Measurements from ENCODE around the gene LRRC8B.

DNA sequence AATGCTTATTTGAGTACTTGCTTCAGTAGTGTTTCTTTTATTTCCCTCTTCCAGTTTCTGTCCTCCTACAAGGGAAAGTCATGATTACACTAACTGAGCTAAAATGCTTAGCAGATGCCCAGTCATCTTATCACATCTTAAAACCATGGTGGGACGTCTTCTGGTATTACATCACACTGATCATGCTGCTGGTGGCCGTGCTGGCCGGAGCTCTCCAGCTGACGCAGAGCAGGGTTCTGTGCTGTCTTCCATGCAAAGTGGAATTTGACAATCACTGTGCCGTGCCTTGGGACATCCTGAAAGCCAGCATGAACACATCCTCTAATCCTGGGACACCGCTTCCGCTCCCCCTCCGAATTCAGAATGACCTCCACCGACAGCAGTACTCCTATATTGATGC, 57.9 kb downstream of the LRRC8B start:
- TF ChIP-seq, protein P1, sequence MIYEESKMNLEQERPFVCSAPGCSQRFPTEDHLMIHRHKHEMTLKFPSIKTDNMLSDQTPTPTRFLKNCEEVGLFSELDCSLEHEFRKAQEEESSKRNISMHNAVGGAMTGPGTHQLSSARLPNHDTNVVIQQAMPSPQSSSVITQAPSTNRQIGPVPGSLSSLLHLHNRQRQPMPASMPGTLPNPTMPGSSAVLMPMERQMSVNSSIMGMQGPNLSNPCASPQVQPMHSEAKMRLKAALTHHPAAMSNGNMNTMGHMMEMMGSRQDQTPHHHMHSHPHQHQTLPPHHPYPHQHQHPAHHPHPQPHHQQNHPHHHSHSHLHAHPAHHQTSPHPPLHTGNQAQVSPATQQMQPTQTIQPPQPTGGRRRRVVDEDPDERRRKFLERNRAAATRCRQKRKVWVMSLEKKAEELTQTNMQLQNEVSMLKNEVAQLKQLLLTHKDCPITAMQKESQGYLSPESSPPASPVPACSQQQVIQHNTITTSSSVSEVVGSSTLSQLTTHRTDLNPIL (CRISPR knock-in tag; IDR thresholded peaks at IDR 0.05; ENCODE audit: low read depth) = no peak
- TF ChIP-seq ARNTL (CRISPR knock-in tag; IDR thresholded peaks at IDR 0.05; ENCODE audit: borderline replicate concordance, low read depth) (no peak), SNAI2 (CRISPR knock-in tag; IDR thresholded peaks at IDR 0.05) (no peak), ISL1 (CRISPR knock-in tag; IDR thresholded peaks at IDR 0.05) (no peak), GLIS3 (CRISPR knock-in tag; IDR thresholded peaks at IDR 0.05) (no peak), ZFP30 (CRISPR knock-in tag; IDR thresholded peaks at IDR 0.05) (no peak), ZNF70 (CRISPR knock-in tag; IDR thresholded peaks at IDR 0.05) (no peak), PPARA (CRISPR knock-in tag; IDR thresholded peaks at IDR 0.05; ENCODE audit: borderline replicate concordance) (no peak), ZC3H10 (CRISPR knock-in tag; IDR thresholded peaks at IDR 0.05) (no peak), ESRRG (CRISPR knock-in tag; IDR thresholded peaks at IDR 0.05) (no peak), RARB (CRISPR knock-in tag; IDR thresholded peaks at IDR 0.05) (no peak)
- TF ChIP-seq, protein P2, sequence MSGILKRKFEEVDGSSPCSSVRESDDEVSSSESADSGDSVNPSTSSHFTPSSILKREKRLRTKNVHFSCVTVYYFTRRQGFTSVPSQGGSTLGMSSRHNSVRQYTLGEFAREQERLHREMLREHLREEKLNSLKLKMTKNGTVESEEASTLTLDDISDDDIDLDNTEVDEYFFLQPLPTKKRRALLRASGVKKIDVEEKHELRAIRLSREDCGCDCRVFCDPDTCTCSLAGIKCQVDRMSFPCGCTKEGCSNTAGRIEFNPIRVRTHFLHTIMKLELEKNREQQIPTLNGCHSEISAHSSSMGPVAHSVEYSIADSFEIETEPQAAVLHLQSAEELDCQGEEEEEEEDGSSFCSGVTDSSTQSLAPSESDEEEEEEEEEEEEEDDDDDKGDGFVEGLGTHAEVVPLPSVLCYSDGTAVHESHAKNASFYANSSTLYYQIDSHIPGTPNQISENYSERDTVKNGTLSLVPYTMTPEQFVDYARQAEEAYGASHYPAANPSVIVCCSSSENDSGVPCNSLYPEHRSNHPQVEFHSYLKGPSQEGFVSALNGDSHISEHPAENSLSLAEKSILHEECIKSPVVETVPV (CRISPR knock-in tag; IDR thresholded peaks at IDR 0.05) = no peak
- TF ChIP-seq, protein P3, sequence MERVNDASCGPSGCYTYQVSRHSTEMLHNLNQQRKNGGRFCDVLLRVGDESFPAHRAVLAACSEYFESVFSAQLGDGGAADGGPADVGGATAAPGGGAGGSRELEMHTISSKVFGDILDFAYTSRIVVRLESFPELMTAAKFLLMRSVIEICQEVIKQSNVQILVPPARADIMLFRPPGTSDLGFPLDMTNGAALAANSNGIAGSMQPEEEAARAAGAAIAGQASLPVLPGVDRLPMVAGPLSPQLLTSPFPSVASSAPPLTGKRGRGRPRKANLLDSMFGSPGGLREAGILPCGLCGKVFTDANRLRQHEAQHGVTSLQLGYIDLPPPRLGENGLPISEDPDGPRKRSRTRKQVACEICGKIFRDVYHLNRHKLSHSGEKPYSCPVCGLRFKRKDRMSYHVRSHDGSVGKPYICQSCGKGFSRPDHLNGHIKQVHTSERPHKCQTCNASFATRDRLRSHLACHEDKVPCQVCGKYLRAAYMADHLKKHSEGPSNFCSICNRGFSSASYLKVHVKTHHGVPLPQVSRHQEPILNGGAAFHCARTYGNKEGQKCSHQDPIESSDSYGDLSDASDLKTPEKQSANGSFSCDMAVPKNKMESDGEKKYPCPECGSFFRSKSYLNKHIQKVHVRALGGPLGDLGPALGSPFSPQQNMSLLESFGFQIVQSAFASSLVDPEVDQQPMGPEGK (CRISPR knock-in tag; IDR thresholded peaks at IDR 0.05; ENCODE audit: borderline replicate concordance) = no peak
- TF ChIP-seq, protein P4, sequence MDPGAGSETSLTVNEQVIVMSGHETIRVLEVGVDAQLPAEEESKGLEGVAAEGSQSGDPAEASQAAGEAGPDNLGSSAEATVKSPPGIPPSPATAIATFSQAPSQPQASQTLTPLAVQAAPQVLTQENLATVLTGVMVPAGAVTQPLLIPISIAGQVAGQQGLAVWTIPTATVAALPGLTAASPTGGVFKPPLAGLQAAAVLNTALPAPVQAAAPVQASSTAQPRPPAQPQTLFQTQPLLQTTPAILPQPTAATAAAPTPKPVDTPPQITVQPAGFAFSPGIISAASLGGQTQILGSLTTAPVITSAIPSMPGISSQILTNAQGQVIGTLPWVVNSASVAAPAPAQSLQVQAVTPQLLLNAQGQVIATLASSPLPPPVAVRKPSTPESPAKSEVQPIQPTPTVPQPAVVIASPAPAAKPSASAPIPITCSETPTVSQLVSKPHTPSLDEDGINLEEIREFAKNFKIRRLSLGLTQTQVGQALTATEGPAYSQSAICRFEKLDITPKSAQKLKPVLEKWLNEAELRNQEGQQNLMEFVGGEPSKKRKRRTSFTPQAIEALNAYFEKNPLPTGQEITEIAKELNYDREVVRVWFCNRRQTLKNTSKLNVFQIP (CRISPR knock-in tag; IDR thresholded peaks at IDR 0.05; ENCODE audit: borderline replicate concordance, low read depth) = no peak

Measured in SK-N-SH treated with all-trans-retinoic acid at 6 μM for 48 hours (cell line).